A549 (cell line): ENCODE measurements around the gene SVIL.

Experiments
- BHLHE40 ChIP-seq: IDR thresholded peaks from 2 replicates; pipeline ENCODE4 v1.6.1; 2012; ENCODE audit warnings: low read depth, low read length, inconsistent platforms
- CBX2 ChIP-seq: fragments of 200-600 bp; sonication (generic); IDR thresholded peaks from 2 replicates; pipeline ENCODE4 v1.6.1; 2016; ENCODE audit warnings: low read depth, mild to moderate bottlenecking, borderline replicate concordance
- CHD4 ChIP-seq: fragments of 200-600 bp; sonication (generic); IDR thresholded peaks from 2 replicates; pipeline ENCODE4 v1.6.1; 2016; ENCODE audit warnings: antibody characterized with exemption, mild to moderate bottlenecking, borderline replicate concordance
- CTCF ChIP-seq: fragments of >200 bp; sonication (Bioruptor Twin); formaldehyde crosslinking; IDR thresholded peaks from 3 replicates; pipeline ENCODE4 v1.5.1; 2016
- EP300 ChIP-seq, 2 experiments: fragments of >200 bp; sonication (Bioruptor Twin); formaldehyde crosslinking; IDR thresholded peaks; 2 replicates in 1 of 2; 3 replicates in 1 of 2; pipeline ENCODE4 v1.6.1; 2016 to 2017
- ESRRA ChIP-seq: fragments of 150-350 bp; IDR thresholded peaks from 2 replicates; pipeline ENCODE4 v1.6.1; 2014; ENCODE audit warnings: mild to moderate bottlenecking, low read length, borderline replicate concordance
- JUN ChIP-seq, 2 experiments: fragments of >200 bp; sonication (Bioruptor Twin); formaldehyde crosslinking; IDR thresholded peaks; 2 replicates in 1 of 2; 3 replicates in 1 of 2; pipeline ENCODE4 v1.6.1; 2016 to 2017
- MAFK ChIP-seq: fragments of 450-650 bp; IDR thresholded peaks from 2 replicates; pipeline ENCODE4 v1.6.1; 2014; ENCODE audit not compliant: partially characterized antibody
- MYC ChIP-seq: IDR thresholded peaks from 2 replicates; pipeline ENCODE4 v1.6.1; 2012; ENCODE audit warnings: mild to moderate bottlenecking, inconsistent platforms, low read length, improper control_type of control experiment, borderline replicate concordance
- POLR2A ChIP-seq: IDR thresholded peaks from 2 replicates; pipeline ENCODE4 v1.6.1; 2012; ENCODE audit warnings: mild to moderate bottlenecking, low read length
- RAD21 ChIP-seq, 2 experiments: fragments of >200 bp in 1 of 2; sonication (Bioruptor Twin) in 1 of 2; formaldehyde crosslinking in 1 of 2; IDR thresholded peaks in 1 of 2; conservative IDR thresholded peaks in 1 of 2; 2 replicates in 1 of 2; 3 replicates in 1 of 2; pipeline ENCODE4 v1.6.1; 2012 to 2018; ENCODE audit warnings: inconsistent platforms in 1 of 2
- RCOR1 ChIP-seq: fragments of 150-350 bp; IDR thresholded peaks from 2 replicates; pipeline ENCODE4 v1.6.1; 2014; ENCODE audit warnings: antibody characterized with exemption, low read length, low read depth

DNA sequence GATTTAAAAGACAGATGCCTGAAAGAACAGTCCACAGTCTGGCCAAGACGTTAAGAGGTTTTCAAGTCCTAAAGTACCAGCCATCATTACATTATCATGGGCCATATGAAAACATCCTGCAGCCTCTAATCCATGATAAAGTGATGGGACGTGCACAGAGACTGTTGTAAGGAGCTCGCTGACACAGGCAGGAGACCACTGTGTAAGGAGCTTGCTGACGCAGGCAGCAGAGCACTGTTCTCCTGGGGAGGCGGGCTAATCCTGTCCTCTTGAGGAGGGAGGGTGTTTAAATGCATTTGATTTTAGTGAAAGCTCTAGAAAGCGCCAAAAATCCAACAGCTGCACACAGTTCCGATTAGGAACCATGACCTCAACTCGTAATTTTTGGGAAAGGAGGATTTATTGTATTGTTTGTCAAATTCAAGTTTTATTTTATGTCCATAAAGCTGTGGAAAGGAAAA lies 16.9 kb downstream of the SVIL start:
- TF ChIP-seq RAD21 (conservative IDR thresholded peaks at IDR 0.05 in 1 of 2, IDR thresholded peaks at IDR 0.05 in 1 of 2) (no peak), JUN (IDR thresholded peaks at IDR 0.05) (no peak), EP300 (IDR thresholded peaks at IDR 0.05) (no peak), MYC (no peak), CHD4 (no peak), BHLHE40 (no peak), MAFK (no peak), ESRRA (no peak), POLR2A (no peak), CTCF (no peak), CBX2 (no peak), RCOR1 (no peak)
